HCT116 (cell line): ENCODE results near the gene NCKAP5. TPM values are rescaled to one million over a fixed set of nuclear protein-coding genes. Genes with fewer than 3 reads are reported as not detected.

ENCODE experiments used
- ATAC-seq: fragments of 200-7000 bp; cut with Tn5 transposase; 2 replicates; pipeline ENCODE4 v1.9.1; 2020; ENCODE audit warnings: mild to moderate bottlenecking, moderate library complexity
- BruUV-seq: library from RNA; stranded (reverse); fragments of 400-500 nt; replicated peaks from 2 replicates; lab custom pipeline; 2021; lab: Mats Ljungman, UMichigan
- CTCF ChIA-PET: fragments of 300-600 bp; sonication (Branson Sonifier 250); formaldehyde crosslinking; loops from one replicate; lab custom pipeline; 2021; ENCODE audit warnings: antibody characterized with exemption; lab: Charles Lee
- POLR2A ChIA-PET: fragments of 300-600, 350-600 bp; sonication (Branson Sonifier 250); formaldehyde crosslinking; loops from one replicate; lab custom pipeline; 2021; ENCODE audit warnings: antibody characterized with exemption; lab: Charles Lee
- RAD21 ChIA-PET, 2 experiments: fragments of 300-600 bp; sonication (Branson Sonifier 250); formaldehyde crosslinking; loops; one replicate each; lab custom pipeline; 2023; ENCODE audit warnings: low total read pairs in 2 of 2; ENCODE audit not compliant: uncharacterized antibody in 2 of 2, unreplicated experiment in 2 of 2, low non-redundant PET in 1 of 2; lab: Charles Lee
- DNase-seq: peaks from one replicate; pipeline ENCODE4 v3.0.0-alpha.2; 2010; ENCODE audit warnings: low read depth, low spot score
- H2AFZ ChIP-seq: fragments of 200-600 bp; shearing (Covaris generic), sonication (generic); 2 replicates; pipeline ENCODE4 v1.6.1; 2017; ENCODE audit warnings: low read depth, mixed run types, mixed read lengths, antibody characterized with exemption, low read length; ENCODE audit not compliant: poor library complexity, severe bottlenecking
- H3K27ac ChIP-seq: 2 replicates; pipeline ENCODE4 v1.5.1; 2012; ENCODE audit warnings: low read depth, low read length
- H3K27me3 ChIP-seq: fragments of 200-600 bp; sonication (generic); 2 replicates; pipeline ENCODE4 v1.6.1; 2016; ENCODE audit warnings: mixed run types, low read length, mixed read lengths; ENCODE audit not compliant: insufficient read depth
- H3K36me3 ChIP-seq, 2 experiments: fragments of 200-500 bp in 1 of 2; fragments of 200-600 bp in 1 of 2; sonication (Bioruptor generic) in 1 of 2; sonication (generic) in 1 of 2; 2 replicates each; pipeline versions ENCODE4 v1.5.1 to v1.6.1; 2014 to 2016; ENCODE audit warnings: low read length in 2 of 2, inconsistent platforms in 1 of 2, mixed read lengths in 1 of 2, mixed run types in 1 of 2; ENCODE audit not compliant: insufficient read depth in 2 of 2, control insufficient read depth in 1 of 2
- H3K4me1 ChIP-seq, 2 experiments: fragments of 200-600 bp in 1 of 2; sonication (generic) in 1 of 2; 2 replicates each; pipeline versions ENCODE4 v1.5.1 to v1.6.1; 2012 to 2017; ENCODE audit warnings: low read length in 2 of 2, inconsistent platforms in 1 of 2, mild to moderate bottlenecking in 1 of 2, mixed read lengths in 1 of 2, mixed run types in 1 of 2, moderate library complexity in 1 of 2; ENCODE audit not compliant: insufficient read depth in 2 of 2, control insufficient read depth in 1 of 2
- H3K4me2 ChIP-seq: fragments of 200-600 bp; sonication (generic); 2 replicates; pipeline ENCODE4 v1.6.1; 2017; ENCODE audit warnings: mixed run types, low read length, mixed read lengths
- H3K4me3 ChIP-seq, 2 experiments: fragments of 200-600 bp in 1 of 2; sonication (generic) in 1 of 2; replicated peaks in 1 of 2; 2 replicates each; pipeline ENCODE4 v1.5.1; 2011 to 2016; ENCODE audit warnings: low read length in 2 of 2, control low read depth in 1 of 2, low read depth in 1 of 2, mild to moderate bottlenecking in 1 of 2, mixed read lengths in 1 of 2, mixed run types in 1 of 2
- H3K79me2 ChIP-seq: fragments of 200-600 bp; sonication (generic); 2 replicates; pipeline ENCODE4 v1.6.1; 2017; ENCODE audit warnings: mild to moderate bottlenecking, mixed run types, low read length, moderate library complexity, mixed read lengths; ENCODE audit not compliant: insufficient read depth
- H3K9ac ChIP-seq: fragments of 200-600 bp; sonication (generic); 2 replicates; pipeline ENCODE4 v1.6.1; 2016; ENCODE audit warnings: low read length, mixed read lengths
- H3K9me2 ChIP-seq: fragments of 200-600 bp; sonication (generic), shearing (Covaris generic); 2 replicates; pipeline ENCODE4 v1.6.1; 2017; ENCODE audit warnings: mixed run types, mild to moderate bottlenecking, moderate library complexity; ENCODE audit not compliant: insufficient read depth
- H3K9me3 ChIP-seq, 2 experiments: fragments of 200-500 bp in 1 of 2; fragments of 200-600 bp in 1 of 2; sonication (Bioruptor generic) in 1 of 2; sonication (generic) in 1 of 2; 2 replicates each; pipeline ENCODE4 v1.6.1; 2014 to 2017; ENCODE audit warnings: low read length in 2 of 2, mixed read lengths in 2 of 2, inconsistent platforms in 1 of 2, low read depth in 1 of 2, mild to moderate bottlenecking in 1 of 2, mixed run types in 1 of 2, moderate library complexity in 1 of 2; ENCODE audit not compliant: control insufficient read depth in 1 of 2, insufficient read depth in 1 of 2
- H4K20me1 ChIP-seq: fragments of 200-600 bp; sonication (generic), shearing (Covaris generic); 2 replicates; pipeline ENCODE4 v1.6.1; 2017; ENCODE audit warnings: mixed run types, mild to moderate bottlenecking, moderate library complexity; ENCODE audit not compliant: insufficient read depth
- ATF3 ChIP-seq: IDR thresholded peaks from 2 replicates; pipeline ENCODE4 v1.6.1; 2012
- EZH2phosphoT487 ChIP-seq: fragments of 200-600 bp; IDR thresholded peaks from 2 replicates; pipeline ENCODE4 v1.6.1; 2018; ENCODE audit warnings: antibody characterized with exemption, borderline replicate concordance
- FOSL1 ChIP-seq: IDR thresholded peaks from 2 replicates; pipeline ENCODE4 v1.6.1; 2012; ENCODE audit warnings: low read depth
- MAX ChIP-seq: IDR thresholded peaks from 2 replicates; pipeline ENCODE4 v1.6.1; 2012
- POLR2AphosphoS5 ChIP-seq: IDR thresholded peaks from 2 replicates; pipeline ENCODE4 v1.6.1; 2011; ENCODE audit warnings: mild to moderate bottlenecking, low read depth, low read length, moderate library complexity
- RAD21 ChIP-seq: IDR thresholded peaks from 2 replicates; pipeline ENCODE4 v1.6.1; 2012; ENCODE audit warnings: low read depth, mild to moderate bottlenecking
- SIN3A ChIP-seq: IDR thresholded peaks from 2 replicates; pipeline ENCODE4 v1.6.1; 2012; ENCODE audit warnings: low read depth
- SP1 ChIP-seq: IDR thresholded peaks from 2 replicates; pipeline ENCODE4 v1.6.1; 2012; ENCODE audit warnings: low read depth
- SRF ChIP-seq: IDR thresholded peaks from 2 replicates; pipeline ENCODE4 v1.6.1; 2012; ENCODE audit warnings: low read depth
- TCF7L2 ChIP-seq: IDR thresholded peaks from 2 replicates; pipeline ENCODE4 v1.7.0; 2011; ENCODE audit warnings: borderline replicate concordance, inconsistent platforms; ENCODE audit not compliant: insufficient read depth, insufficient read length; ENCODE audit errors: extremely low read depth
- YY1 ChIP-seq: IDR thresholded peaks from 2 replicates; pipeline ENCODE4 v1.6.1; 2011; ENCODE audit warnings: low read length, low read depth, moderate library complexity, mild to moderate bottlenecking; ENCODE audit not compliant: insufficient replicate concordance; ENCODE audit errors: extremely low read depth
- ZBTB33 ChIP-seq: IDR thresholded peaks from 2 replicates; pipeline ENCODE4 v1.6.1; 2011; ENCODE audit warnings: mild to moderate bottlenecking, low read length, moderate library complexity; ENCODE audit not compliant: insufficient replicate concordance; ENCODE audit errors: extremely low read depth
- ZFX ChIP-seq: fragments of 450-650 bp; IDR thresholded peaks from 2 replicates; pipeline ENCODE4 v1.6.1; 2017
- ZNF274 ChIP-seq: fragments of 200-500 bp; sonication (Bioruptor generic); IDR thresholded peaks from 2 replicates; pipeline ENCODE4 v1.6.1; 2014; ENCODE audit warnings: mild to moderate bottlenecking, low read depth, low read length, inconsistent platforms
- intact Hi-C: fragments of 100-400 bp; cut with micrococcal nuclease; formaldehyde crosslinking; loops from 2 replicates; pipeline ENCODE4 v1.10.0; 2022
- total RNA-seq: library from RNA; stranded (reverse); gene quantifications from one replicate; pipeline ENCODE4 v1.2.1, GENCODE V29; 2021; ENCODE audit not compliant: unreplicated experiment

The NCKAP5 gene
- total RNA-seq, 1 experiment from 2014 or later: 0.30 TPM

GRCh38 chr2:133273031-133273430, 295.2 kb downstream of the NCKAP5 start:
- ATAC-seq: no peak
- H3K9me2 ChIP-seq: no peaks in the 10 kb centered on the region
- H3K9me3 ChIP-seq: no peaks in the 10 kb centered on the region
- POLR2A ChIA-PET: no interaction called here
- DNase-seq: no peak
- no peaks in the 10 kb centered on the region for H4K20me1 ChIP-seq
- H3K36me3 ChIP-seq: no peaks in the 10 kb centered on the region
- H3K27me3 ChIP-seq: no peaks in the 10 kb centered on the region
- CTCF ChIA-PET: no interaction called here
- no peak overlapping the region for H3K9ac ChIP-seq
- no peak overlapping the region for H3K27ac ChIP-seq
- H3K4me1 ChIP-seq: no peaks in the 10 kb centered on the region
- H3K4me2 ChIP-seq: no peak overlapping the region
- no TSS peak for BruUV-seq
- RAD21 ChIA-PET: no interaction called here
- no peaks in the 10 kb centered on the region for H3K79me2 ChIP-seq
- intact Hi-C loops: no loop called here
- no peak overlapping the region for H2AFZ ChIP-seq
- no peak overlapping the region for H3K4me3 ChIP-seq
- TF ChIP-seq ZBTB33 (no peak), ZFX (no peak)

GRCh38 chr2:133271105-133271504, 297.2 kb downstream of the NCKAP5 start:
- no peak for DNase-seq
- Histone ChIP-seq H3K9ac (no peak overlapping the region), H3K36me3 (no peaks in the 10 kb centered on the region), H3K9me3 (no peaks in the 10 kb centered on the region), H3K4me3 (no peak overlapping the region), H3K4me2 (no peak overlapping the region), H3K27ac (no peak overlapping the region), H4K20me1 (no peaks in the 10 kb centered on the region), H2AFZ (no peak overlapping the region), H3K9me2 (no peaks in the 10 kb centered on the region), H3K4me1 (no peaks in the 10 kb centered on the region), H3K79me2 (no peaks in the 10 kb centered on the region), H3K27me3 (no peaks in the 10 kb centered on the region)
- intact Hi-C loops: no loop called here
- ChIA-PET RAD21 (no interaction called here), CTCF (no interaction called here), POLR2A (no interaction called here)
- ATAC-seq: no peak
- no peak for TF ChIP-seq POLR2AphosphoS5
- TF ChIP-seq RAD21: no peak
- TF ChIP-seq EZH2phosphoT487: no peak
- TF ChIP-seq FOSL1: no peak
- TF ChIP-seq ZFX: no peak
- no peak for TF ChIP-seq ATF3
- TF ChIP-seq SP1: no peak
- TF ChIP-seq YY1: no peak
- no peak for TF ChIP-seq MAX
- no peak for TF ChIP-seq ZNF274
- TF ChIP-seq SRF: no peak
- TF ChIP-seq TCF7L2: no peak
- no peak for TF ChIP-seq SIN3A
- no TSS peak for BruUV-seq
